ENCODE measurements around the gene CLIP1.
"Not testable (repeated sequence)": the region's sequence is repeated elsewhere in the genome, so short reads cannot be mapped to it uniquely, and the experiment has no call there.

CLIP1 gene

GRCh38 chr12:122421821-122422729 lies at the start of gene CLIP1:
TSS of gene CLIP1 (minus strand) at chr12:122422669. CDS start at chr12:122380452, 42,217 bp downstream.
- DNase-seq (ENCODE audit: low read depth): peak; percentile 44

GRCh38 chr12:122471324-122472226 lies 49.1 kb upstream of the CLIP1 start:
- DNase-seq (ENCODE audit: low read depth): no peak

- DNase-seq (ENCODE audit: low read depth): not testable (repeated sequence)
Measured at GRCh38 chr12:122470576-122470975, 48.1 kb upstream of the CLIP1 start.

DNA sequence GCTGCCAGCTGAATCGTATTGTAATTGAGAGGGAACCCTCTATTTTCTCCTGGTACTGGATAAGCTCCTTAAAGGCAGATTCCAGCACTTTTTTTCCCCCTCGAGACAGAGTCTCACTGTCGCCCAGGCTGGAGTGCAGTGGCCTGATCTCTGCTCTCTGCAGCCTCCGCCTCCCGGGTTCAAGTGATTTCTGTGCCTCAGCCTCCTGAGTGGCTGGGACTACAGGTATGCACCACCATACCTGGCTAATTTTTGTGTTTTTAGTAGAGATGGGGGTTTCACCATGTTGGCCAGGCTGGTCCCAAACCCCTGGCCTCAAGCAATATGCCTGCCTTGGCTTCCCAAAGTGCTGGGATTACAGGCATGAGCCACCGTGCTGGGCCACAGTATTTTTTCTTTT lies 47.4 kb upstream of the CLIP1 start:
- DNase-seq (ENCODE audit: low read depth): not testable (repeated sequence)

DNA sequence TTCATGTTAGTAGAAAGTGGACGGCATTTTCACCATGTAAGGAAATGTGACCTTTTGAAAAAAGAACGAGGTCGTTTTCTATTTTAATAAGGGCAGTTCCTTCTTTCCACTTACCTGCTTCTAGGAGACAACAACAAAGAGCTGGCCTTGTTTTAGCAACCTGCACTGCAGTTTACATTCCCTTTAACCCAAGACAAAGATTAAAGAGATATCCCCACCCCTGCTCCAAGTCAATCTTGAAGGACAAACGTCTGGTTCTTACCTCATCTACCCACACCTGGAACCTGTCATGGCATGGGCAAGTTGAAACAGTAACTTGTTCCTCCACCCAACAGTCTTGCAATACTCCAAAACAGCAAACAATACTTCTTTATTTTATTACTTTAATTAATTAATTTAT lies 45.5 kb upstream of the CLIP1 start:
- no peak for DNase-seq (ENCODE audit: low read depth)

DNA sequence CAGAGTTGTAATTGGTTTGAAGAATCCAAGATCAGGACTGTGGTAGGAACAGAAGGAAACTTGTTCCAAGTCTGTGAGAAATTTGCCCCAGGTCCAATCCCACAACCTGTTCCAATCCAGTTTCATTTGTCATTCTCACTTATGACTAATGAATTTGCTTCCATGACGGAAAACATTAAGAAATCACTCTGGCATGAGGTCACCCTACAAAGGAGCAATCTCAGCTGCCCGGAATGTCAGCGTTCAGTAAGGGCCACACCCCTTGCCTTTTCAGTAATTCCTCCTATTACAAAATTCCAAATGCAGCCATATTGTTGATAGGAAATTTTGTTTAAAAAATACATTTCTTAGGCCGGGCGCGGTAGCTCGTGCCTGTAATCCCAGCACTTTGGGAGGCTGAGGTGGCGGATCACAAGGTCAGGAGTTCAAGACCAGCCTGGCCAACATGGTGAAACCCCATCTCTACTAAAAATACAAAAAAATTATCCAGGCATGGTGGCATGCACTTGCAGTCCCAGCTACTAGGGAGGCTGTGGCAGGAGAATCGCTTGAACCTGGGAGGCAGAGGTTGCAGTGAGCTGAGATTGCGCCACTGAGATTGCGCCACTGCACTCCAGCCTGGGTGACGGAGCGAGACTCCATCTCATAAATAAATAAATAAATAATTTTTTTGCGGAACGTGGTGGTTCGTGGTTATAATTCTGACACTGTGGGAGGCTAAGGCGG lies 42.0 kb upstream of the CLIP1 start:
- not testable (repeated sequence) for DNase-seq (ENCODE audit: low read depth)

GRCh38 chr12:122460641-122461040 lies 38.2 kb upstream of the CLIP1 start:
- DNase-seq (ENCODE audit: low read depth): no peak

DNA sequence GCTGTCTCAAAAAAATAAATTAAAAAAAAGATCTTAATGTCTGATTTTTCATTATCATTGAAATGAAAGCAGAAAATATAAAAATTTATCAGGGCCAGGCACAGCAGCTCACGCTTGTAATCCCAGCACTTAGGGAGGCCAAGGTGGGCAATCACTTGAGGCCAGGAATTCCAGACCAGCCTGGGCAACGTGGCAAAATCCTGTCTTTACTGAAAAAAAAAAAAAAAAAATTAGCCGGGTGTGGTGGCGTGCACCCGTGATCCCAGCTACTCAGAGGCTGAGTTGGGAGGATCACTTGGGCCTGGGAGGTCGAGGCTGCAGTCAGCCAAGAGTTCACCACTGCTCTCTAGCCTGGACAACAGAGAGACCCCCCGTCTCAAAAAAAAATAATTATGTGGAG lies 37.6 kb upstream of the CLIP1 start:
- DNase-seq (ENCODE audit: low read depth): no peak

DNA sequence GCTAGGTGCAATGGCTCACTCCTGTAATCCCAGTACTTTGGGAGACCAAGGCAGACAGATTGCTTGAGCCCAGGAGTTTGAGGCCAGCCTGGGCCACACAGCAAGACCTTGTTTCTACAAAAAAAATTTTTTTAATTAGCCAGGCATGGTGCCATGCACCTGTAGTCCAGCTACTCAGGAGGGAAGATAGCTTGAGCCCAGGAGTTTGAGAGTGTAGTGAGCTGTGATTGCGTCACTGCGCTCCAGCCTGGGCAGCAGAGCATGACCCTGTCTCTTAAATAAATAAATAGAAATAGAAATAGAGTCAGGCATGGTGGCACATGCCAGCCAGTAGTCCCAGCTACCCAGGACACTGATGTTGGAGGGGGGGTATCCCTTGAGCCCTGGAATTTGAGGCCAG lies 36.7 kb upstream of the CLIP1 start:
- no peak for DNase-seq (ENCODE audit: low read depth)

DNA sequence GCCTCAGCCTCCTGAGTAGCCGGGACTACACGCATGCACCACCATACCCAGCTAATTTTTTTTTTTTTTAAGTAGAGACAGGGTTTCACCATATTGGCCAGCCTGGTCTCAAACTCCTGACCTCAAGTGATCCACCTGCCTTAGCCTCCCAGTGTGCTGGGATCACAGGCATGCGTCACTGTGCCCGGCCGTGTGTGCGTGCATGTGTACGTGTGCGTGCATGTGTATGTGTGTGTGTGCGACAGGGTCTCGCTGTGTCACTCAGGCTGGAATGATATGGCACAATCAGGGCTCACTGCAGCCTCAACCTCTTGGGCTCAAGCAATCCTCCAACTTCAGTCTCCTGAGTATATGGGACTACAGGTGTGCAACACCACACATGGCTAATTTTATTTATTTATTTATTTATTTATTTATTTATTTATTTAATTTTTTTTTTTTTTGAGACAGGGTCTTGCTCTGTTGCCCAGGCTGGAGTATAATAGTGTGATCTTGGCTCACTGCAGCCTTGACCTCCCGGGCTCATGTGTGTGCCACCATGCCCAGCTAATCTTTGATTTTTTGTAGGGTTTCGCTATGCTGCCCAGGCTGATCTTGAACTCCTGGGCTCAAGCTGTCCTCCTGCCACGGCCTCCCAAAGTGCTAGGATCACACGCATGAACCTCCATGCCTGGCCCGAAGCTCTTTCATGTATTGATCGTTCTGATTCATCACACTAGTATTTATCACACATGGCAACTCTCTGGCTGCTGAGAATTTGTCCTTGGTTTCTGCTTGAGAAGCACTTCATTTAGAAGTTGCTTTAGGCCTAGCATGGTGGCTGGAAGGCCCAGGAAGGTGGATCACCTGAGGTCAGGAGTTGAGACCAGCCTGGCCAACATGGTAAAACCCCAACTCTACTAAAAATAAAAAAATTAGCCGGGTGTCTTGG lies 35.9 kb upstream of the CLIP1 start:
- DNase-seq (ENCODE audit: low read depth): no peak

- DNase-seq (ENCODE audit: low read depth): no peak
Measured at GRCh38 chr12:122457627-122458026, 35.2 kb upstream of the CLIP1 start.

- DNase-seq (ENCODE audit: low read depth): no peak
Measured at GRCh38 chr12:122454739-122455138, 32.3 kb upstream of the CLIP1 start.

- DNase-seq (ENCODE audit: low read depth): no peak
Measured at GRCh38 chr12:122454250-122454721, 31.8 kb upstream of the CLIP1 start.

- no peak for DNase-seq (ENCODE audit: low read depth)
Measured at GRCh38 chr12:122452701-122453285, 30.3 kb upstream of the CLIP1 start.

- no peak for DNase-seq (ENCODE audit: low read depth)
Measured at GRCh38 chr12:122449317-122449716, 26.8 kb upstream of the CLIP1 start.

GRCh38 chr12:122447825-122448224 lies 25.4 kb upstream of the CLIP1 start:
- DNase-seq (ENCODE audit: low read depth): not testable (repeated sequence)

DNA sequence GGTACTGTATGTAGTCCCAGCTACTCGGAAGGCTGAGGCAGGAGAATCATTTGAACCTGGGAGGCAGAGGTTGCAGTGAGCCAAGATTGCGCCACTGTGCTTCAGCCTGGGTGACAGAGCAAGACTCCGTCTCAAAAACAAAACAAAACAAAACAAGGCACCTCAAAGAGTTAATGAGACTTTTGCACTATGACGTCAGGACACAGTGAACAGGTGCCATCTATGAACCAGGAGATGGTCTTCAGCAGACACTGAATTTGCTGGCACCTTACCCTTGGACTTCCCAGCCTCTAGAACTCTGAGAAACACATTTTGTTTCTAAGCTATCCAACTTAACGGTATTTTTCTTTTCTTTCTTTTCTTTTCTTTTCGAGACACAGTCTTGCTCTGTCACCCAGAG lies 23.9 kb upstream of the CLIP1 start:
- DNase-seq (ENCODE audit: low read depth): not testable (repeated sequence)

GRCh38 chr12:122444071-122444470 lies 21.6 kb upstream of the CLIP1 start:
- DNase-seq (ENCODE audit: low read depth): not testable (repeated sequence)

GRCh38 chr12:122438822-122439221 lies 16.4 kb upstream of the CLIP1 start:
- not testable (repeated sequence) for DNase-seq (ENCODE audit: low read depth)

GRCh38 chr12:122437656-122438121 lies 15.2 kb upstream of the CLIP1 start:
- no peak for DNase-seq (ENCODE audit: low read depth)

All from stimulated activated CD8-positive, alpha-beta memory T cell treated with anti-CD3 and anti-CD28 coated beads, Interleukin-4, amount 100 ng/mL, for 24 hours (primary cell).